K562 (cell line): ENCODE data around the gene ASGR1.

Experiments
- ETV5 ChIP-seq: sonication (generic); formaldehyde crosslinking; IDR thresholded peaks from 2 replicates; pipeline ENCODE4 v1.4.0; 2020; ENCODE audit warnings: low read depth, mild to moderate bottlenecking, missing genetic modification reagents
- MEF2D ChIP-seq: conservative IDR thresholded peaks from 2 replicates; pipeline ENCODE4 v1.6.1; 2016; ENCODE audit warnings: low read depth, missing genetic modification characterization, missing compliant biosample characterization
- MNT ChIP-seq, 2 experiments: fragments of 450-650 bp; conservative IDR thresholded peaks; 2 replicates each; pipeline ENCODE4 v1.6.1; 2017; ENCODE audit warnings: mild to moderate bottlenecking in 2 of 2, moderate library complexity in 2 of 2
- POLR2A ChIP-seq: fragments of 450-650 bp; conservative IDR thresholded peaks from 2 replicates; pipeline ENCODE4 v1.6.1; 2016
- SRSF7 ChIP-seq: fragments of 200-400 bp; formaldehyde crosslinking; optimal IDR thresholded peaks from 2 replicates; pipeline ENCODE3; 2017; ENCODE audit warnings: mild to moderate bottlenecking, low read depth, low read length
- TBL1XR1 ChIP-seq, 2 experiments: IDR thresholded peaks; 2 replicates each; pipeline ENCODE4 v1.6.1; 2012; ENCODE audit warnings: improper control_type of control experiment in 2 of 2, low read length in 2 of 2, mild to moderate bottlenecking in 1 of 2
- YY1 ChIP-seq, 3 experiments: IDR thresholded peaks; 2 replicates each; pipeline ENCODE4 v1.6.1; 2011; ENCODE audit warnings: low read length in 2 of 3, mild to moderate bottlenecking in 2 of 3, moderate library complexity in 2 of 3, borderline replicate concordance in 1 of 3, control low read depth in 1 of 3, low read depth in 1 of 3; ENCODE audit not compliant: insufficient read depth in 3 of 3, insufficient replicate concordance in 2 of 3, control insufficient read depth in 1 of 3, insufficient read length in 1 of 3; ENCODE audit errors: extremely low read depth in 1 of 3
- TF ChIP-seq, protein P1 (sequence below), 3 experiments: IDR thresholded peaks in 2 of 3; conservative IDR thresholded peaks in 1 of 3; 2 replicates each; pipeline ENCODE4 v1.5.1; 2011 to 2012; ENCODE audit warnings: low read length in 3 of 3, mild to moderate bottlenecking in 3 of 3, control low read depth in 2 of 3, improper control_type of control experiment in 1 of 3, inconsistent platforms in 1 of 3, low read depth in 1 of 3, mixed read lengths in 1 of 3, moderate library complexity in 1 of 3; ENCODE audit not compliant: insufficient read depth in 2 of 3
- TF ChIP-seq, protein P2 (sequence below): sonication (generic); formaldehyde crosslinking; IDR thresholded peaks from 2 replicates; pipeline ENCODE4 v1.8.1; 2023; ENCODE audit warnings: mild to moderate bottlenecking, missing genetic modification reagents

DNA sequence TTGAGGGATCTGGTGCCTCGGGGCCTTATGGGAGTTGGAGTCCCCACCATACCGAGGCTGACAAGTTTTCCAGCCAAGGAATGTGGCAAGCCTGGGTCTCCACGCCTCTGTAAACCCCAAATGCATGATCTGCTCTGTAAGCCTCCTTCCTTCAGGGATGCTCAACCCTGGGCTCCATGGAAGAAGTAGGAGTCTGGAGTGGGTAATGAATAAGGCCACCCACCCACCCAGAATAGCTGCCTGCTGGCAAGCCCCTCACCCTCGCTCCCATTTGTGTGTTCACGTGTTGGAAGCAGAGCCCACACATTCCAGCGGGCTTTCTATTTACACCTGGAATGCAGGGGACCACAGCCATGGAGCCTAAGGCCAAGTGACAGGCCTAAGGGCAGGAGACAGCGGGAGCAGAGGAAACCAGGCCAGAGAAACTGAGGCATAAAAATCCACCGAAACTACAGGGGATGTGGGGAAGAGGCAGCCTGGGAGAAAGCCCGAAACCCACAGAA, 36.0 kb upstream of the ASGR1 start:
- TF ChIP-seq, protein P1, sequence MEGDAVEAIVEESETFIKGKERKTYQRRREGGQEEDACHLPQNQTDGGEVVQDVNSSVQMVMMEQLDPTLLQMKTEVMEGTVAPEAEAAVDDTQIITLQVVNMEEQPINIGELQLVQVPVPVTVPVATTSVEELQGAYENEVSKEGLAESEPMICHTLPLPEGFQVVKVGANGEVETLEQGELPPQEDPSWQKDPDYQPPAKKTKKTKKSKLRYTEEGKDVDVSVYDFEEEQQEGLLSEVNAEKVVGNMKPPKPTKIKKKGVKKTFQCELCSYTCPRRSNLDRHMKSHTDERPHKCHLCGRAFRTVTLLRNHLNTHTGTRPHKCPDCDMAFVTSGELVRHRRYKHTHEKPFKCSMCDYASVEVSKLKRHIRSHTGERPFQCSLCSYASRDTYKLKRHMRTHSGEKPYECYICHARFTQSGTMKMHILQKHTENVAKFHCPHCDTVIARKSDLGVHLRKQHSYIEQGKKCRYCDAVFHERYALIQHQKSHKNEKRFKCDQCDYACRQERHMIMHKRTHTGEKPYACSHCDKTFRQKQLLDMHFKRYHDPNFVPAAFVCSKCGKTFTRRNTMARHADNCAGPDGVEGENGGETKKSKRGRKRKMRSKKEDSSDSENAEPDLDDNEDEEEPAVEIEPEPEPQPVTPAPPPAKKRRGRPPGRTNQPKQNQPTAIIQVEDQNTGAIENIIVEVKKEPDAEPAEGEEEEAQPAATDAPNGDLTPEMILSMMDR (IDR thresholded peaks at IDR 0.05 in 2 of 3, conservative IDR thresholded peaks at IDR 0.05 in 1 of 3; ENCODE audit: insufficient read depth in 2 of 3, low read depth in 1 of 3, low read length in 3 of 3), result no peak; a peak in 1 of 6 replicates
- no peak for TF ChIP-seq MNT (conservative IDR thresholded peaks at IDR 0.05)
- no peak for TF ChIP-seq POLR2A
- TF ChIP-seq SRSF7, result no peak
- no peak for TF ChIP-seq TBL1XR1 (IDR thresholded peaks at IDR 0.05; ENCODE audit: low read length in 2 of 2)
- no peak for TF ChIP-seq YY1 (IDR thresholded peaks at IDR 0.05; ENCODE audit: borderline replicate concordance in 1 of 3, control insufficient read depth in 1 of 3, extremely low read depth in 1 of 3, insufficient read depth in 3 of 3, insufficient read length in 1 of 3, insufficient replicate concordance in 2 of 3, low read depth in 1 of 3, low read length in 2 of 3)
- TF ChIP-seq, protein P2, sequence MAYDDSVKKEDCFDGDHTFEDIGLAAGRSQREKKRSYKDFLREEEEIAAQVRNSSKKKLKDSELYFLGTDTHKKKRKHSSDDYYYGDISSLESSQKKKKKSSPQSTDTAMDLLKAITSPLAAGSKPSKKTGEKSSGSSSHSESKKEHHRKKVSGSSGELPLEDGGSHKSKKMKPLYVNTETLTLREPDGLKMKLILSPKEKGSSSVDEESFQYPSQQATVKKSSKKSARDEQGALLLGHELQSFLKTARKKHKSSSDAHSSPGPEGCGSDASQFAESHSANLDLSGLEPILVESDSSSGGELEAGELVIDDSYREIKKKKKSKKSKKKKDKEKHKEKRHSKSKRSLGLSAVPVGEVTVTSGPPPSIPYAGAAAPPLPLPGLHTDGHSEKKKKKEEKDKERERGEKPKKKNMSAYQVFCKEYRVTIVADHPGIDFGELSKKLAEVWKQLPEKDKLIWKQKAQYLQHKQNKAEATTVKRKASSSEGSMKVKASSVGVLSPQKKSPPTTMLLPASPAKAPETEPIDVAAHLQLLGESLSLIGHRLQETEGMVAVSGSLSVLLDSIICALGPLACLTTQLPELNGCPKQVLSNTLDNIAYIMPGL, result no peak
- no peak for TF ChIP-seq ETV5
- no peak for TF ChIP-seq MEF2D (tag)
